HepG2 (cell line): ENCODE measurements around the gene PAK2. TPM values are rescaled to one million over a fixed set of nuclear protein-coding genes. Genes with fewer than 3 reads are reported as not detected.

Experiments
- ATF7-NPFF ChIP-seq: sonication (generic); formaldehyde crosslinking; IDR thresholded peaks from 2 replicates; pipeline ENCODE4 v1.8.1; 2023; ENCODE audit warnings: mild to moderate bottlenecking, low read depth, missing genetic modification reagents, moderate library complexity
- CEBPB ChIP-seq: IDR thresholded peaks from 2 replicates; pipeline ENCODE4 v1.6.1; 2011; ENCODE audit warnings: low read depth, low read length, improper control_type of control experiment, borderline replicate concordance
- EEA1 ChIP-seq: sonication (generic); formaldehyde crosslinking; IDR thresholded peaks from 2 replicates; pipeline ENCODE4 v1.5.1; 2020; ENCODE audit warnings: mild to moderate bottlenecking, missing genetic modification reagents, borderline replicate concordance
- ETV5 ChIP-seq: IDR thresholded peaks from 2 replicates; pipeline ENCODE4 v1.6.1; 2018; ENCODE audit warnings: missing biosample characterization, missing genetic modification reagents, inconsistent platforms, borderline replicate concordance
- FOXC1 ChIP-seq: sonication (generic); formaldehyde crosslinking; IDR thresholded peaks from 2 replicates; pipeline ENCODE4 v1.8.0; 2022; ENCODE audit warnings: mild to moderate bottlenecking, missing genetic modification reagents, borderline replicate concordance
- GATAD1 ChIP-seq: IDR thresholded peaks from 2 replicates; pipeline ENCODE4 v1.6.1; 2016; ENCODE audit warnings: missing genetic modification reagents, missing compliant biosample characterization
- KLF6 ChIP-seq: IDR thresholded peaks from 2 replicates; pipeline ENCODE4 v1.8.0; 2016; ENCODE audit warnings: missing biosample characterization, missing genetic modification reagents
- PITX1 ChIP-seq: sonication (generic); formaldehyde crosslinking; IDR thresholded peaks from 2 replicates; pipeline ENCODE4 v1.5.1; 2020; ENCODE audit warnings: mild to moderate bottlenecking, missing genetic modification reagents
- PRMT3 ChIP-seq: sonication (generic); formaldehyde crosslinking; IDR thresholded peaks from 2 replicates; pipeline ENCODE4 v1.8.1; 2022; ENCODE audit warnings: low read depth, mild to moderate bottlenecking, moderate library complexity, missing genetic modification reagents, borderline replicate concordance
- RFX3 ChIP-seq: IDR thresholded peaks from 2 replicates; pipeline ENCODE4 v1.6.1; 2016; ENCODE audit warnings: missing biosample characterization, missing genetic modification reagents
- RFXAP ChIP-seq: sonication (generic); formaldehyde crosslinking; IDR thresholded peaks from 2 replicates; pipeline ENCODE4 v1.4.0; 2020; ENCODE audit warnings: missing genetic modification reagents, borderline replicate concordance
- SAP130 ChIP-seq: IDR thresholded peaks from 2 replicates; pipeline ENCODE4 v1.6.1; 2016; ENCODE audit warnings: low read depth
- SP2 ChIP-seq: sonication (generic); formaldehyde crosslinking; IDR thresholded peaks from 2 replicates; pipeline ENCODE4 v1.5.1; 2020; ENCODE audit warnings: mild to moderate bottlenecking, missing genetic modification reagents
- SRF ChIP-seq: IDR thresholded peaks from 2 replicates; pipeline ENCODE4 v1.6.1; 2011; ENCODE audit warnings: mild to moderate bottlenecking, low read depth, low read length, moderate library complexity
- TOE1 ChIP-seq: sonication (generic); formaldehyde crosslinking; IDR thresholded peaks from 2 replicates; pipeline ENCODE4 v1.4.0; 2020; ENCODE audit warnings: mild to moderate bottlenecking, missing genetic modification reagents
- ZBTB21 ChIP-seq: sonication (generic); formaldehyde crosslinking; IDR thresholded peaks from 2 replicates; pipeline ENCODE4 v1.4.0; 2020; ENCODE audit warnings: missing genetic modification reagents
- ZFP1 ChIP-seq: IDR thresholded peaks from 2 replicates; pipeline ENCODE4 v1.6.1; 2016
- ZNF207 ChIP-seq: fragments of 450-650 bp; IDR thresholded peaks from 2 replicates; pipeline ENCODE4 v1.6.1; 2016; ENCODE audit warnings: antibody characterized with exemption, borderline replicate concordance
- ZNF546 ChIP-seq: sonication (generic); formaldehyde crosslinking; conservative IDR thresholded peaks from 2 replicates; pipeline ENCODE4 v1.8.1; 2023; ENCODE audit warnings: mild to moderate bottlenecking, missing genetic modification reagents
- ZNF850 ChIP-seq: sonication (generic); formaldehyde crosslinking; conservative IDR thresholded peaks from 2 replicates; pipeline ENCODE4 v1.9.0; 2021; ENCODE audit warnings: mild to moderate bottlenecking, missing genetic modification reagents
- polyA plus RNA-seq, 8 experiments: library from polyadenylated mRNA; depleted of rRNA in 3 of 8; stranded (reverse) in 7 of 8; unstranded in 1 of 8; fragments of >200 nt; fragmentation: Illumina TruSeq in 4 of 8; extraction: Trizol in 4 of 8; gene quantifications; 2 replicates each; pipeline versions ENCODE4 v1.2.1 to v1.2.3, GENCODE V29; 2011 to 2016; ENCODE audit warnings: low read depth in 4 of 8, missing spikeins in 1 of 8, mixed read lengths in 1 of 8; ENCODE audit not compliant: insufficient read depth in 1 of 8
- total RNA-seq, 5 experiments: library from RNA; depleted of rRNA; stranded (reverse); fragments of >200 nt; fragmentation: Illumina TruSeq; extraction: Trizol; gene quantifications; 2 replicates each; pipeline ENCODE4 v1.2.3, GENCODE V29; 2016; ENCODE audit warnings: low read depth in 1 of 5
- TF ChIP-seq, protein P1 (sequence below): sonication (generic); formaldehyde crosslinking; IDR thresholded peaks from 2 replicates; pipeline ENCODE4 v1.5.0; 2020; ENCODE audit warnings: mild to moderate bottlenecking, missing genetic modification reagents
- TF ChIP-seq, protein P2 (sequence below): IDR thresholded peaks from 2 replicates; pipeline ENCODE4 v1.6.1; 2016; ENCODE audit warnings: missing biosample characterization, missing genetic modification reagents, low read depth

The PAK2 gene
- total and polyA plus RNA-seq, 2 of the 13 experiments (the other 11 are each of a cell fraction or from before 2014, with no cell fraction given) = 23.0 to 24.7 TPM

DNA sequence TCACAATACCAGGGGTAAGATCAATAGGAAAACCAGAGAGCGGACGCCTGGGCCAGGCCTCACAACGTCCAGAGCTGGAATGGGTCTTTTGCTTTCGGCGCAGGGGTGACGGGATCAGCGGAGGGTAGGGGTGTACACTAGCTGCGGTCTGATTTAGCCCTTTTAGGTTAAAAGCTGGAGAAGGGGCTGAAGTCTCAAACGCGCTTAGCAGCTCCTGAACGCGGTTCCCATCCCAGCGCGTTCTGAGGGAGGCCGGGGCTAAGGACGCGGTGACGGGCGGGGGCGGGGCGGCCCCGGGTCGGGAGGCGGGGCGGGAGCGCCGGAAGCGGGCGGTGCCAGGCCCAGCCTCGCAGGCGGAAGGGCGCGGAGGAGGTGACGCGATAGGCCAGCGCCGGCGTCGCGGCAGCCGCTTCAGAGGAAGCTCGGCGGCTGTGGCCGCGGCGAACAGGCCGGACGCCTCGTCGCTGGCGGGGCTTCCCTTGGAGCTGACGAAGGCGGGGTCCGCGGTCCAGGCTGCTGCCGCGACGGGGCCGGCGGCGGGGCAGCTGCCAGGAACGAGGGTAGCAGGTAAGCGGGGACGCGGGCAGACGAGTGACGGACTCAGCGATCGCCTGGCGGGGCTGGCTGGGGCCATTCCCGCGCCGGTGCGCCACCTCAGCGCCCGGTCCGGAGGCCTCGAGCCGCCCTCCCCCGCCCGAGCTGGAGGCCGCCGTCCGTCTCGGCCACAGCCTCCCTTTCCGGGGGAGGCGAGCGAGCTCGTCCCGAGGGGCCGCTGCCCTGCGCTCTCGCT, 128.0 kb downstream of the PAK2 start, which contains the start of gene SENP5 (continued):
- TF ChIP-seq ETV5 (CRISPR knock-in tag) (peak; percentile 68), TOE1 (CRISPR knock-in tag) (no peak), SAP130 (CRISPR knock-in tag) (peak; percentile 93), RFX3 (CRISPR knock-in tag) (no peak), ZNF207 (no peak), ZFP1 (no peak), KLF6 (CRISPR knock-in tag) (peak; percentile 33; the same call in 1 of the 2 replicates), EEA1 (CRISPR knock-in tag) (no peak; the same call in 1 of the 2 replicates), PRMT3 (CRISPR knock-in tag) (0 out of 2 replicates have a peak, but pooled peaks have one; percentile 29), GATAD1 (CRISPR knock-in tag) (peak; percentile 94), SRF (peak; percentile 68; the same call in 1 of the 2 replicates), SP2 (peak; percentile 79), FOXC1 (CRISPR knock-in tag) (peak; percentile 93; the same call in 1 of the 2 replicates), RFXAP (no peak), PITX1 (no peak), CEBPB (no peak), ATF7-NPFF (CRISPR knock-in tag) (peak; percentile 92), ZNF546 (CRISPR knock-in tag) (no peak), ZNF850 (CRISPR knock-in tag) (no peak), ZBTB21 (CRISPR knock-in tag) (peak; percentile 12; the same call in 1 of the 2 replicates)
- TF ChIP-seq, protein P1, sequence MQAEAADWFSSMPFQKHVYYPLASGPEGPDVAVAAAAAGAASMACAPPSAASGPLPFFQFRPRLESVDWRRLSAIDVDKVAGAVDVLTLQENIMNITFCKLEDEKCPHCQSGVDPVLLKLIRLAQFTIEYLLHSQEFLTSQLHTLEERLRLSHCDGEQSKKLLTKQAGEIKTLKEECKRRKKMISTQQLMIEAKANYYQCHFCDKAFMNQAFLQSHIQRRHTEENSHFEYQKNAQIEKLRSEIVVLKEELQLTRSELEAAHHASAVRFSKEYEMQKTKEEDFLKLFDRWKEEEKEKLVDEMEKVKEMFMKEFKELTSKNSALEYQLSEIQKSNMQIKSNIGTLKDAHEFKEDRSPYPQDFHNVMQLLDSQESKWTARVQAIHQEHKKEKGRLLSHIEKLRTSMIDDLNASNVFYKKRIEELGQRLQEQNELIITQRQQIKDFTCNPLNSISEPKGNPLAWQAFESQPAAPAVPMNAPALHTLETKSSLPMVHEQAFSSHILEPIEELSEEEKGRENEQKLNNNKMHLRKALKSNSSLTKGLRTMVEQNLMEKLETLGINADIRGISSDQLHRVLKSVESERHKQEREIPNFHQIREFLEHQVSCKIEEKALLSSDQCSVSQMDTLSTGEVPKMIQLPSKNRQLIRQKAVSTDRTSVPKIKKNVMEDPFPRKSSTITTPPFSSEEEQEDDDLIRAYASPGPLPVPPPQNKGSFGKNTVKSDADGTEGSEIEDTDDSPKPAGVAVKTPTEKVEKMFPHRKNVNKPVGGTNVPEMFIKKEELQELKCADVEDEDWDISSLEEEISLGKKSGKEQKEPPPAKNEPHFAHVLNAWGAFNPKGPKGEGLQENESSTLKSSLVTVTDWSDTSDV (CRISPR knock-in tag) = no peak
- TF ChIP-seq, protein P2, sequence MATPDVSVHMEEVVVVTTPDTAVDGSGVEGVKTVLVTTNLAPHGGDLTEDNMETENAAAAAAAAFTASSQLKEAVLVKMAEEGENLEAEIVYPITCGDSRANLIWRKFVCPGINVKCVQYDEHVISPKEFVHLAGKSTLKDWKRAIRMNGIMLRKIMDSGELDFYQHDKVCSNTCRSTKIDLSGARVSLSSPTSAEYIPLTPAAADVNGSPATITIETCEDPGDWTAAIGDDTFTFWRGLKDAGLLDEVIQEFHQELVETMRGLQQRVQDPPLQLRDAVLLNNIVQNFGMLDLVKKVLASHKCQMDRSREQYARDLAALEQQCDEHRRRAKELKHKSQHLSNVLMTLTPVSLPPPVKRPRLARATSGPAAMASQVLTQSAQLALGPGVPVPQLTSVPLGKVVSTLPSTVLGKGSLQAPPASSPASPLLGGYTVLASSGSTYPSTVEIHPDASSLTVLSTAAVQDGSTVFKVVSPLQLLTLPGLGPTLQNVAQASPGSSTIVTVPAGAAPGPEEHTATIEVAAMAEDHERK (CRISPR knock-in tag) = no peak
